ENCODE results near the gene DBH.
A peak's percentile ranks its signal among the peaks of the same experiment; 100 is the strongest.
"Not testable (repeated sequence)": the region's sequence is repeated elsewhere in the genome, so short reads cannot be mapped to it uniquely, and the experiment has no call there.

DBH gene

GRCh38 chr9:133605446-133605845 is 30.7 kb upstream of the DBH start:
- DNase-seq = no peak

- DNase-seq = no peak
These were observed 30.1 kb upstream of the DBH start for GRCh38 chr9:133605856-133606707.

- no peak for DNase-seq
These were observed 29.5 kb upstream of the DBH start for GRCh38 chr9:133606708-133607025.

GRCh38 chr9:133607381-133607780 is 28.8 kb upstream of the DBH start:
- no peak for DNase-seq

- no peak for DNase-seq
These were observed 28.2 kb upstream of the DBH start for GRCh38 chr9:133607976-133608375.

- DNase-seq = no peak
These were observed 27.8 kb upstream of the DBH start for GRCh38 chr9:133608382-133608781.

GRCh38 chr9:133608889-133609288 is 27.3 kb upstream of the DBH start:
- DNase-seq = no peak

- peak; percentile 7 for DNase-seq
These were observed 26.7 kb upstream of the DBH start, which contains the start of gene FAM163B for GRCh38 chr9:133609311-133610098. Gene FAM163B (minus strand): TSS chr9:133609389. CDS start chr9:133580223, 29,166 bp downstream.

- no peak for DNase-seq
These were observed 25.3 kb upstream of the DBH start for GRCh38 chr9:133610845-133611244.

- no peak for DNase-seq
These were observed 24.1 kb upstream of the DBH start for GRCh38 chr9:133612051-133612450.

- no peak for DNase-seq
These were observed 23.3 kb upstream of the DBH start for GRCh38 chr9:133612816-133613215.

- DNase-seq = no peak
These were observed 22.7 kb upstream of the DBH start for GRCh38 chr9:133613432-133613831.

- DNase-seq = no peak
These were observed 22.1 kb upstream of the DBH start for GRCh38 chr9:133614056-133614455.

- DNase-seq = no peak
These were observed 21.5 kb upstream of the DBH start for GRCh38 chr9:133614678-133615077.

GRCh38 chr9:133615186-133615585 is 21.0 kb upstream of the DBH start:
- DNase-seq = no peak

- DNase-seq = no peak
These were observed 20.5 kb upstream of the DBH start for GRCh38 chr9:133615606-133616188.

- no peak for DNase-seq
These were observed 19.3 kb upstream of the DBH start for GRCh38 chr9:133616643-133617405.

GRCh38 chr9:133618726-133619125 is 17.4 kb upstream of the DBH start:
- no peak for DNase-seq

GRCh38 chr9:133619791-133620190 is 16.4 kb upstream of the DBH start:
- peak; percentile 39 for DNase-seq

GRCh38 chr9:133621725-133622267 is 14.4 kb upstream of the DBH start:
- DNase-seq = no peak

GRCh38 chr9:133622555-133622954 is 13.6 kb upstream of the DBH start:
- DNase-seq = no peak

- DNase-seq = not testable (repeated sequence)
These were observed 10.2 kb upstream of the DBH start for GRCh38 chr9:133626008-133626407.

- DNase-seq = no peak
These were observed 8.8 kb upstream of the DBH start for GRCh38 chr9:133627341-133627740.

Measured in activated effector memory CD4-positive, alpha-beta T cell treated with Interleukin-2 at 50 U/mL for 16 hours (primary cell).